Muscle of leg (tissue), 11 donors: Measurements from ENCODE around the gene SLC25A44. TPM values are rescaled to one million over a fixed set of nuclear protein-coding genes. Genes with fewer than 3 reads are reported as not detected.
"Not testable (repeated sequence)": the region's sequence is repeated elsewhere in the genome, so short reads cannot be mapped to it uniquely, and the experiment has no call there.

Experiments used
- DNase-seq: peaks from one replicate; pipeline ENCODE4 v3.0.0; 2013
- H3K27ac ChIP-seq: one replicate; pipeline ENCODE4 v1.5.1; 2013; ENCODE audit warnings: mild to moderate bottlenecking, low read length, control low read depth
- H3K27me3 ChIP-seq: one replicate; pipeline ENCODE4 v1.6.1; 2013; ENCODE audit warnings: low read length; ENCODE audit not compliant: control insufficient read depth, insufficient read depth
- H3K36me3 ChIP-seq: one replicate; pipeline ENCODE4 v1.6.1; 2013; ENCODE audit warnings: low read length; ENCODE audit not compliant: control insufficient read depth, insufficient read depth
- H3K4me1 ChIP-seq: one replicate; pipeline ENCODE4 v1.6.1; 2013; ENCODE audit warnings: low read length; ENCODE audit not compliant: control insufficient read depth, insufficient read depth
- H3K4me3 ChIP-seq: one replicate; pipeline ENCODE4 v1.5.1; 2013; ENCODE audit warnings: low read length, control low read depth
- H3K9me3 ChIP-seq: replicated peaks from 2 replicates; pipeline ENCODE4 v1.6.1; 2013; ENCODE audit warnings: low read depth, low read length; ENCODE audit not compliant: control insufficient read depth
- WGBS: methylation state at CpG from one replicate; pipeline ENCODE4 v1.1.5; 2013; ENCODE audit warnings: missing lambda C conversion rate; ENCODE audit not compliant: insufficient coverage; 5-methylcytosine and 5-hydroxymethylcytosine counted together
- polyA plus RNA-seq, 8 donors: library from polyadenylated mRNA; unstranded; fragments of 120-200 nt; gene quantifications; one replicate each; pipeline versions ENCODE4 v1.2.1 to v1.2.3, GENCODE V29; 2013; ENCODE audit warnings: inconsistent platforms in 1 of 8, low replicate concordance in 1 of 8; ENCODE audit not compliant: insufficient read length in 8 of 8, insufficient read depth in 1 of 8
- total RNA-seq: library from RNA; stranded (reverse); fragments of 120-200 nt; gene quantifications from one replicate; pipeline ENCODE4 v1.2.4, GENCODE V29; 2013

Gene SLC25A44
- total and polyA plus RNA-seq, 9 donors = 6.3 to 12.1 (median 11.1) TPM

- Histone ChIP-seq H3K27me3 (no peaks in the 10 kb centered on the region), H3K36me3 (peaks cover 42% of the 10 kb centered on the region), H3K9me3 (no peaks in the 10 kb centered on the region), H3K4me1 (peaks cover 7% of the 10 kb centered on the region), H3K4me3 (no peak overlapping the region), H3K27ac (no peak overlapping the region)
- DNase-seq = no peak
- 92% methylated on average over 4 of the region's 5 CpGs for WGBS
These were observed 5.0 kb downstream of the SLC25A44 start for GRCh38 chr1:156198831-156199349.

GRCh38 chr1:156200044-156200443 lies 6.1 kb downstream of the SLC25A44 start:
- WGBS = 88% methylated on average over 4 of the region's 8 CpGs
- no peak overlapping the region for H3K27ac ChIP-seq
- DNase-seq = no peak
- H3K4me1 ChIP-seq = no peaks in the 10 kb centered on the region
- H3K27me3 ChIP-seq = no peaks in the 10 kb centered on the region
- no peak overlapping the region for H3K4me3 ChIP-seq
- H3K9me3 ChIP-seq = no peaks in the 10 kb centered on the region
- H3K36me3 ChIP-seq = peaks cover 42% of the 10 kb centered on the region

- Histone ChIP-seq H3K4me3 (no peak overlapping the region), H3K27ac (no peak overlapping the region), H3K27me3 (no peaks in the 10 kb centered on the region), H3K36me3 (peaks cover 37% of the 10 kb centered on the region), H3K4me1 (no peaks in the 10 kb centered on the region), H3K9me3 (no peaks in the 10 kb centered on the region)
- no peak for DNase-seq
These were observed 9.4 kb downstream of the SLC25A44 start for GRCh38 chr1:156203331-156203730.

- Histone ChIP-seq H3K9me3 (no peaks in the 10 kb centered on the region), H3K4me3 (no peak overlapping the region), H3K27ac (no peak overlapping the region), H3K4me1 (no peaks in the 10 kb centered on the region), H3K36me3 (peaks cover 39% of the 10 kb centered on the region), H3K27me3 (no peaks in the 10 kb centered on the region)
- DNase-seq = no peak
- 100% methylated on average over 1 of the region's 3 CpGs for WGBS
These were observed 10.8 kb downstream of the SLC25A44 start for GRCh38 chr1:156204686-156205085.

- no peak for DNase-seq
- Histone ChIP-seq H3K9me3 (no peaks in the 10 kb centered on the region), H3K27ac (no peak overlapping the region), H3K4me1 (peaks cover 12% of the 10 kb centered on the region), H3K36me3 (peaks cover 49% of the 10 kb centered on the region), H3K4me3 (no peak overlapping the region), H3K27me3 (no peaks in the 10 kb centered on the region)
- WGBS = 80% methylated on average over 1 of the region's 3 CpGs
These were observed 17.3 kb downstream of the SLC25A44 start for GRCh38 chr1:156211243-156211642.

- no peak for DNase-seq
- Histone ChIP-seq H3K27ac (peak overlapping the region; percentile 98), H3K4me3 (no peak overlapping the region), H3K9me3 (no peaks in the 10 kb centered on the region), H3K27me3 (no peaks in the 10 kb centered on the region), H3K36me3 (peaks cover 49% of the 10 kb centered on the region), H3K4me1 (peaks cover 12% of the 10 kb centered on the region)
- no CpG with 5 or more reads among the region's 9 CpGs for WGBS
These were observed 18.2 kb downstream of the SLC25A44 start for GRCh38 chr1:156212130-156212529.

GRCh38 chr1:156212833-156213643 lies 19.1 kb downstream of the SLC25A44 start, which contains the start of gene PMF1:
PMF1 (plus strand) TSS chr1:156213007; CDS start chr1:156213016, 9 bp downstream.
- H3K27me3 ChIP-seq = no peaks in the 10 kb centered on the region
- no peaks in the 10 kb centered on the region for H3K9me3 ChIP-seq
- peak within 1 kb of the TSS; percentile 98 for H3K27ac ChIP-seq
- H3K36me3 ChIP-seq = peaks cover 41% of the 10 kb centered on the region
- peaks cover 12% of the 10 kb centered on the region for H3K4me1 ChIP-seq
- peak within 1 kb of the TSS; percentile 62 for H3K4me3 ChIP-seq
- peak; percentile 99 for DNase-seq
- WGBS = 0% methylated on average over 51 of the region's 61 CpGs

- Histone ChIP-seq H3K27me3 (no peaks in the 10 kb centered on the region), H3K36me3 (peaks cover 41% of the 10 kb centered on the region), H3K27ac (peak overlapping the region; percentile 98), H3K4me3 (peak overlapping the region; percentile 62), H3K4me1 (peaks cover 12% of the 10 kb centered on the region), H3K9me3 (no peaks in the 10 kb centered on the region)
- no peak for DNase-seq
- WGBS = no CpG with 5 or more reads among the region's 11 CpGs
These were observed 19.7 kb downstream of the SLC25A44 start for GRCh38 chr1:156213644-156213966.

- Histone ChIP-seq H3K27me3 (no peaks in the 10 kb centered on the region), H3K9me3 (no peaks in the 10 kb centered on the region), H3K36me3 (peaks cover 36% of the 10 kb centered on the region), H3K4me1 (peaks cover 12% of the 10 kb centered on the region), H3K27ac (no peak overlapping the region), H3K4me3 (peak overlapping the region; percentile 62)
- no peak for DNase-seq
- WGBS = 90% methylated on average over 15 of the region's 16 CpGs
These were observed 20.3 kb downstream of the SLC25A44 start for GRCh38 chr1:156214024-156214748.

- peaks cover 12% of the 10 kb centered on the region for H3K4me1 ChIP-seq
- H3K27me3 ChIP-seq, H3K9me3 ChIP-seq, H3K27ac ChIP-seq, DNase-seq, H3K4me3 ChIP-seq: not testable (repeated sequence)
- WGBS = 97% methylated on average over 34 of the region's 55 CpGs
- H3K36me3 ChIP-seq = peaks cover 31% of the 10 kb centered on the region
These were observed 22.6 kb downstream of the SLC25A44 start for GRCh38 chr1:156216361-156217086.
